A549 (cell line): ENCODE data around the gene UBA52.

Experiments
- CBX8 ChIP-seq: fragments of 200-600 bp; sonication (generic); IDR thresholded peaks from 2 replicates; pipeline ENCODE4 v1.6.1; 2016
- CEBPB ChIP-seq, 2 experiments: fragments of >200 bp in 1 of 2; sonication (Bioruptor Twin) in 1 of 2; formaldehyde crosslinking in 1 of 2; IDR thresholded peaks; 2 replicates each; pipeline ENCODE4 v1.6.1; 2012 to 2016
- CHD2 ChIP-seq: fragments of 150-350 bp; IDR thresholded peaks from 2 replicates; pipeline ENCODE4 v1.6.1; 2014; ENCODE audit warnings: low read length; ENCODE audit not compliant: partially characterized antibody
- EHMT2 ChIP-seq: fragments of 200-600 bp; sonication (generic); IDR thresholded peaks from 2 replicates; pipeline ENCODE4 v1.6.1; 2016; ENCODE audit warnings: antibody characterized with exemption, low read depth, mild to moderate bottlenecking, moderate library complexity
- JUNB ChIP-seq: fragments of >200 bp; sonication (Bioruptor Twin); formaldehyde crosslinking; IDR thresholded peaks from 2 replicates; pipeline ENCODE4 v1.6.1; 2016
- MAFK ChIP-seq: fragments of 450-650 bp; IDR thresholded peaks from 2 replicates; pipeline ENCODE4 v1.6.1; 2014; ENCODE audit not compliant: partially characterized antibody
- MYC ChIP-seq: IDR thresholded peaks from 2 replicates; pipeline ENCODE4 v1.6.1; 2012; ENCODE audit warnings: mild to moderate bottlenecking, inconsistent platforms, low read length, improper control_type of control experiment, borderline replicate concordance
- ZSCAN20 ChIP-seq: fragments of 250-450 bp; sonication (Bioruptor Pico); IDR thresholded peaks from 2 replicates; pipeline ENCODE4 v1.8.0; 2022; ENCODE audit warnings: mild to moderate bottlenecking, moderate library complexity
- TF ChIP-seq, protein P1 (sequence below): fragments of >200 bp; sonication (Bioruptor Twin); formaldehyde crosslinking; IDR thresholded peaks from 3 replicates; pipeline ENCODE4 v1.5.1; 2016
- TF ChIP-seq, protein P2 (sequence below): fragments of 200-600 bp; sonication (generic); IDR thresholded peaks from 2 replicates; pipeline ENCODE4 v1.6.1; 2016; ENCODE audit warnings: antibody characterized with exemption, mild to moderate bottlenecking, moderate library complexity
- TF ChIP-seq, protein P3 (sequence below): fragments of 150-350 bp; IDR thresholded peaks from 2 replicates; pipeline ENCODE4 v1.6.1; 2014; ENCODE audit warnings: low read depth, mild to moderate bottlenecking, low read length
- TF ChIP-seq, protein P4 (sequence below): fragments of 450-650 bp; IDR thresholded peaks from 2 replicates; pipeline ENCODE4 v1.6.1; 2014; ENCODE audit warnings: antibody characterized with exemption

DNA sequence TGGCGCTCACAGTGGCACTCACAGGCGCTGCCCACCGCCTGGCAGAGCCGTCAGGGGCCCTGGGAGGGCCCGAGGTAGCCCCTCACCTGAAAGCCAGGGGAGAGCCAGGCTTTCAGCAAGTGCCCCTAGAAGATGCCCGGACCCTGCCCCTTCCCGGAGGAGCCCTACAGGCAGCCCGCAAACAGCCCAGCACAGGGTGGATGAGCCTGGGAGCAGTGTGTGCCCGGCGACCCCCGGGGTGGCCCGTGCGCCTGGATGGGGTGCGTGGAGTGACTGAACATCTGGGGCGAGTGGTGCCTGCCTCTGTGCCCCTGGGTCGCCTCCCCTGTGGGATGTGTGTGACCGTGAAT lies 33.5 kb downstream of the UBA52 start:
- TF ChIP-seq, protein P1, sequence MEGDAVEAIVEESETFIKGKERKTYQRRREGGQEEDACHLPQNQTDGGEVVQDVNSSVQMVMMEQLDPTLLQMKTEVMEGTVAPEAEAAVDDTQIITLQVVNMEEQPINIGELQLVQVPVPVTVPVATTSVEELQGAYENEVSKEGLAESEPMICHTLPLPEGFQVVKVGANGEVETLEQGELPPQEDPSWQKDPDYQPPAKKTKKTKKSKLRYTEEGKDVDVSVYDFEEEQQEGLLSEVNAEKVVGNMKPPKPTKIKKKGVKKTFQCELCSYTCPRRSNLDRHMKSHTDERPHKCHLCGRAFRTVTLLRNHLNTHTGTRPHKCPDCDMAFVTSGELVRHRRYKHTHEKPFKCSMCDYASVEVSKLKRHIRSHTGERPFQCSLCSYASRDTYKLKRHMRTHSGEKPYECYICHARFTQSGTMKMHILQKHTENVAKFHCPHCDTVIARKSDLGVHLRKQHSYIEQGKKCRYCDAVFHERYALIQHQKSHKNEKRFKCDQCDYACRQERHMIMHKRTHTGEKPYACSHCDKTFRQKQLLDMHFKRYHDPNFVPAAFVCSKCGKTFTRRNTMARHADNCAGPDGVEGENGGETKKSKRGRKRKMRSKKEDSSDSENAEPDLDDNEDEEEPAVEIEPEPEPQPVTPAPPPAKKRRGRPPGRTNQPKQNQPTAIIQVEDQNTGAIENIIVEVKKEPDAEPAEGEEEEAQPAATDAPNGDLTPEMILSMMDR: no peak
- TF ChIP-seq MYC (no peak), JUNB (no peak), CBX8 (no peak), ZSCAN20 (no peak), CHD2 (no peak), CEBPB (IDR thresholded peaks at IDR 0.05) (no peak), EHMT2 (no peak), MAFK (no peak)
- TF ChIP-seq, protein P2, sequence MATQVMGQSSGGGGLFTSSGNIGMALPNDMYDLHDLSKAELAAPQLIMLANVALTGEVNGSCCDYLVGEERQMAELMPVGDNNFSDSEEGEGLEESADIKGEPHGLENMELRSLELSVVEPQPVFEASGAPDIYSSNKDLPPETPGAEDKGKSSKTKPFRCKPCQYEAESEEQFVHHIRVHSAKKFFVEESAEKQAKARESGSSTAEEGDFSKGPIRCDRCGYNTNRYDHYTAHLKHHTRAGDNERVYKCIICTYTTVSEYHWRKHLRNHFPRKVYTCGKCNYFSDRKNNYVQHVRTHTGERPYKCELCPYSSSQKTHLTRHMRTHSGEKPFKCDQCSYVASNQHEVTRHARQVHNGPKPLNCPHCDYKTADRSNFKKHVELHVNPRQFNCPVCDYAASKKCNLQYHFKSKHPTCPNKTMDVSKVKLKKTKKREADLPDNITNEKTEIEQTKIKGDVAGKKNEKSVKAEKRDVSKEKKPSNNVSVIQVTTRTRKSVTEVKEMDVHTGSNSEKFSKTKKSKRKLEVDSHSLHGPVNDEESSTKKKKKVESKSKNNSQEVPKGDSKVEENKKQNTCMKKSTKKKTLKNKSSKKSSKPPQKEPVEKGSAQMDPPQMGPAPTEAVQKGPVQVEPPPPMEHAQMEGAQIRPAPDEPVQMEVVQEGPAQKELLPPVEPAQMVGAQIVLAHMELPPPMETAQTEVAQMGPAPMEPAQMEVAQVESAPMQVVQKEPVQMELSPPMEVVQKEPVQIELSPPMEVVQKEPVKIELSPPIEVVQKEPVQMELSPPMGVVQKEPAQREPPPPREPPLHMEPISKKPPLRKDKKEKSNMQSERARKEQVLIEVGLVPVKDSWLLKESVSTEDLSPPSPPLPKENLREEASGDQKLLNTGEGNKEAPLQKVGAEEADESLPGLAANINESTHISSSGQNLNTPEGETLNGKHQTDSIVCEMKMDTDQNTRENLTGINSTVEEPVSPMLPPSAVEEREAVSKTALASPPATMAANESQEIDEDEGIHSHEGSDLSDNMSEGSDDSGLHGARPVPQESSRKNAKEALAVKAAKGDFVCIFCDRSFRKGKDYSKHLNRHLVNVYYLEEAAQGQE: no peak
- TF ChIP-seq, protein P3, sequence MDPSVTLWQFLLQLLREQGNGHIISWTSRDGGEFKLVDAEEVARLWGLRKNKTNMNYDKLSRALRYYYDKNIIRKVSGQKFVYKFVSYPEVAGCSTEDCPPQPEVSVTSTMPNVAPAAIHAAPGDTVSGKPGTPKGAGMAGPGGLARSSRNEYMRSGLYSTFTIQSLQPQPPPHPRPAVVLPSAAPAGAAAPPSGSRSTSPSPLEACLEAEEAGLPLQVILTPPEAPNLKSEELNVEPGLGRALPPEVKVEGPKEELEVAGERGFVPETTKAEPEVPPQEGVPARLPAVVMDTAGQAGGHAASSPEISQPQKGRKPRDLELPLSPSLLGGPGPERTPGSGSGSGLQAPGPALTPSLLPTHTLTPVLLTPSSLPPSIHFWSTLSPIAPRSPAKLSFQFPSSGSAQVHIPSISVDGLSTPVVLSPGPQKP: no peak
- TF ChIP-seq, protein P4, sequence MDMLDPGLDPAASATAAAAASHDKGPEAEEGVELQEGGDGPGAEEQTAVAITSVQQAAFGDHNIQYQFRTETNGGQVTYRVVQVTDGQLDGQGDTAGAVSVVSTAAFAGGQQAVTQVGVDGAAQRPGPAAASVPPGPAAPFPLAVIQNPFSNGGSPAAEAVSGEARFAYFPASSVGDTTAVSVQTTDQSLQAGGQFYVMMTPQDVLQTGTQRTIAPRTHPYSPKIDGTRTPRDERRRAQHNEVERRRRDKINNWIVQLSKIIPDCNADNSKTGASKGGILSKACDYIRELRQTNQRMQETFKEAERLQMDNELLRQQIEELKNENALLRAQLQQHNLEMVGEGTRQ: no peak
